HG02678 (cell line): ENCODE results near the gene ITGB6.
"Not testable (repeated sequence)": the region's sequence is repeated elsewhere in the genome, so short reads cannot be mapped to it uniquely, and the experiment has no call there.

Source experiments
- ATAC-seq: cut with Tn5 transposase; IDR thresholded peaks from one replicate; pipeline ENCODE4 v1.9.1; 2021; ENCODE audit warnings: mild to moderate bottlenecking, moderate library complexity; ENCODE audit not compliant: unreplicated experiment

The ITGB6 gene

DNA sequence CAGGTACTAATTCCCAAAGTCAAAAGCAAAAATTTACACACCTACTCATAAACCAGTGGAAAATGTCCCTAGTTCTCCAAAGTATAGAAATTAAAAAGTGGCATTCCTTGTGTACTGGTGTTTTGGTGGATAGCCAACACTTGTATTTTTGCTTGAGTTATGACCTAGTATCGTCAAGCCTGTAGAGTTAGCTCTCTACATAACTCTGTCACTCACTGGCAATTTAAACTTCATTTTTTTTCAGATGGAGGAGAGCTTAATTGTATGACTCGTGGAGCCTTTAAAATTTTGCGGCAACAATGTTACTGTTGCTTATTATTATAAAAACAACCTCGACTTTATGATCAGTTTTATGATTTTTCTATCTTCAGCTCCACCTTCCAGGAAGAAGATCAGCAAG is 58.7 kb downstream of the ITGB6 start:
- no peak for ATAC-seq

DNA sequence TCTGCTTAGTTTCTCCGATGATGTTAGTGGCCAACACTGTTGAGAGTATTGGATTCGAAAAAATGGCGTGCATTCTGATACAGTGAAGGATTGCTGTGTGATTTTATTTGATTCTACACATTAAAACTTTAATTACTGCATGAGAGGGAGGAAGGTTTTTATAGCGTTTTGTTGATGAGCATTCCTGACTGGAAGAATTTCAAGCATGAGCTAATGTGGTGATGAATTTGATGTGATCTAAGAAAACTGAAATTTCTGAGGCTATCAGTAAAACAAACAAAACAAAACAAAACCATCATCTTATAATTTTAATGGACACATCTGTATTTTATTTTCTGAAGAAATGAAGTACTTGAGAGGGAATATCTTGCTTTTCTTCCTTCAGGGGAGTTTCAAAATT is 59.6 kb downstream of the ITGB6 start:
- no peak for ATAC-seq

DNA sequence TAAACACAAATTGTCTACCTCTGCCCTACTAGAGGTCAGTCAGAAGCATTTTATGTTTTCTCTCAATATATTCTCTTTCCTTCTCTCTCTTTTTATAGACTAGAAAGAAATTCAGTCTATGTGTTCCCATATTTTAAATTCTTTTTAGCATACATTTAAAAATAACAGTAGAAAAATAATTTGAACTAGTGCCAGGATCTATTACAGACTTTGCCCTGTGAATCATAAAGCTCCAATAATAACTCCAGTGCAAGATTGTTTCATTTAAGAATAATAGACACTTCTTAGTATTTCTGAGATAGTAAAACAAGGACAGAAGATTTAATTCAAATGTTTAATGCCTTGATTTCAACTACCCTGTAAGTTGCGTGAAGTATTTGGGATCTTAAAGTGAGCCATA is 60.1 kb downstream of the ITGB6 start:
- ATAC-seq: no peak

DNA sequence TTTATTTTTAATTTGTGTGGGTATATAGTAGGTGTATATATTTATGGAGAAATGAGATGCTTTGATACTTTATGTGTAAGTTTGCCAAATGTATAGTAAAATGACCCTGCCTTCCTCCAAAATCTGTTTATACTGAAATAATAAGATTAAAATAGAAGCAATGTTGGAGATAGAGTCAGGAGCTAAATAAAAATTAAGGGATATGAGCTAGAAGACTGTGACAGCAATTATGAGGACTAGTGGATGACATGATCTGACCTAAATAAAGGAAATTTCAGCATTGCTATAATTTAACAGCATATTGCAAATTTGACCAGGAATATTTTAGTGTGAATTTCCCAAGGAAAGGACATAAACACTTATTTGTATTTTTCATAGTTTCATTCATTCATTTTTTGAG is 60.7 kb downstream of the ITGB6 start:
- no peak for ATAC-seq

DNA sequence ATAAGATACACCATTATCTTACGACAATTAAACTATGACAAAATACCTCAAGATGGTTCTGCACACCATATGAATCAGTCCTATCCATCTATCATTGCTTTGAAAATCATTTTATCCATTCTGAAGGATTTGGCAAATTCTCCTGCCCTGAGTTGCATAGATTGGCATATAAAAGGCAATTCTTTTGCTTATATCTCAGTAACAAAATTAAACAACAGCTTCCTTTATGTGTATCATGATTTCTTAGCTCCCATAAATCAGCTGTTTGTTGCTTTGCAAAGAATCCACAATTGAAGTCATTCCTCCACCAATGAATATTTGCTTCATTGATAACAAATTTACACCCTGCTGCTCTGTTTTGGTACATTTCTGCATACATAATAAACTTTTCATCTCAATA is 61.7 kb downstream of the ITGB6 start:
- ATAC-seq: no peak

DNA sequence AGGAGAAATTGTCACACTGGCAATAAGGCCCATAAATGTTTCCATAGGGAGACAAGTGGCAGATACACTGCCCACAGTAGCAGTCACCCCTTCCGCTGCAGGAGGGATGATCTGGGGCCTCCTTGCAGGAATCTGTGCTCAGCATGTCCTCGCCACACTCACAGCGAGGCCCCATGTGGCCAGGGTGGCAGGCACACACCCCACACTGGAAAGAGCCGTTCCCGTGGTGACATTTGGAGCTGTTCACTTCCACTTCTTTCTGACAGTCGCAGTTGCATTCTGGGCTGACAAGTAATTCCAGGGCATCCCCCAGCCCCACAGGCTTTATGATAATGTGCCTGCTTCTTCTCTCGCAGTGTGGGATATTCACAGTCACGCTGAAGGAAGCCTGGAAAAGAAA is 62.6 kb downstream of the ITGB6 start:
- ATAC-seq: no peak

DNA sequence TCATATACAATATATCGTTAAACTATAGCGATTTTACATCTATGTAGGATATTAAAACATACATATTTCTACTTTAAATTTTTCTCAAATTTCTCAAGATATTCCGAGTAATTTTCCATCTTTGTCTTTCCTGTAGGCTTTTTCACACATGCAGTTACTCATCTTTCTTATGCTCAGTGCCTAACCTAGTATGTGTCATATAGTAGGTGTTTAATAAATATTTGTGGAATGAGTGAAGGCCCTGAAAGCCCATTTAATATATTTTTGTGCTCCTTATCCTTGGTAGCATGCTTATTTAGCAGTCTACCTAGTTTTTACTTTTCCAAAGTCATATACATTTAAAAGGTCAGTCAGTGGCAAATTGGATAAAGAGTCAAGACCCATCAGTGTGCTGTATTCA is 67.3 kb downstream of the ITGB6 start:
- no peak for ATAC-seq

DNA sequence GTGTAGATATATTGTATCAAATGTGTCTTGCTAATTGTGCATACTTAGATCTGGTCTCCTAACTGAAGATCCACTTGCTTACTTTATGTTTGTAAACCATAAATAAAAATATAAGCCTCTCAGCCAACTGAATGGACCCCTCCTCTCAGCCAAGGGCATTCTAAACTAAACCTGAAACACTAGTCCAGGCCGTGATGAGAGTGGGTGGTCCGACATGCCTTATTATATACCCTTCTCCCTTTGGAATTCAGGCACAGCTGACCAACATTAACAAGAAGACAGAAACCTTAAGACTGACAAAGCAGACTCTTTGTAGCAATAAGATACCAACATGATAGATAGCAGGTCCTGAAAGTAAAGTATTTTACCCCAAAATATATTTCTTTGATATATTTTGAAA is 73.3 kb downstream of the ITGB6 start:
- no peak for ATAC-seq

DNA sequence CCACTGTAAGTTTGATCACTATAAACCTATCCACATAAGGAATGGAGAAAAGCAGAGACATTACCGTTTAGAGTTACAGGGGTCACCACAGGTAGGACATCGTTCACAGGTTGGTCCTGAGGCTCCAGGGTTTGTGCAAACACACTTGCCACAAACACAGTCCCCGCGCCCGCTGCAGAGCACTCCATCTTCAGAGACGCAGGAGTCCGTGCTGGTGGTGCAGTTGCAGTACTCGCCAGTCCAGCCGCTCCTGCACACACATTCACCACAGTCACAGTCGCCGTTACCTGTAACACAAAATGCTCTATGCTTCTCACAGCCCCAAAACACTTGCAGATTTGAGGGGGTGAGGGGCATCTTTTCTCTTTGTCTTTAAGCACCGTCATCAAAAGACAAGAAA is 73.8 kb downstream of the ITGB6 start:
- no peak for ATAC-seq

DNA sequence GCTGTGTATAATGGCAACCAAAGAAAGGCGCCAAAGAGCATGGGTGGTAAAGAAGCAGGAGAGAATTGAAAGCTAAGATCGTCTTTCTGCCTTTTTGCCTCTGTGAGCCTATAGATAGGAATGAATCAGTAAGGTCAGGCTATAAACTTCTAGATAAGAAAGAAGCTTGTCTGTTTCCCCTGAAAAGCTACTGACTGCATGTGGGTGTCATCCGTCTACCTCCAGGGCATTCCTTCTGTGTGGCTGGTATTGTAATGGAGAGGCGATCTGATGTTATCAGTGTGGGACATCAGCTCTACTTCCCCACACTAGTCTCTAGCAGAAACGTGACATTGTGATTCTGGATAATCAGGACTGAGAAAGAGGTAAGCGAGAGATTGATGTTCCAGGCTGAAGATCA is 74.2 kb downstream of the ITGB6 start:
- ATAC-seq: no peak

DNA sequence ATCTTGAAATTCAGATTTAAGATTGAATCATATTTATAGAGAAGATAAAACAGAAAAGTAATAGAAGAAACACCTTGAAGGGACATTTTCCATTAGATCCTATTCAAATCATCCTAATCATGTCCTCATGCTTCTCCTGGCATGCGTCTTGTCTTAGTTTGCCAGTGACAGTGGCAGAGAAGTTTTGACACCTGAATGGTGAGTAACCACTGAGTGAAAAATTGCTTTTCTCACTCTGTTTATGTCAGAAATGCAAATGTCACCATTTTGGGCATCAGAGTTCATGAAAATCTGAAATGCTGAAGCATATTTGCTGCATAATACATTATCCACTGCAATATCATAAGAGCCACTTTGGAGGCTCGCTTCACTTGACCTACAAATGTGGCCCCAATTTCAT is 74.7 kb downstream of the ITGB6 start:
- no peak for ATAC-seq

DNA sequence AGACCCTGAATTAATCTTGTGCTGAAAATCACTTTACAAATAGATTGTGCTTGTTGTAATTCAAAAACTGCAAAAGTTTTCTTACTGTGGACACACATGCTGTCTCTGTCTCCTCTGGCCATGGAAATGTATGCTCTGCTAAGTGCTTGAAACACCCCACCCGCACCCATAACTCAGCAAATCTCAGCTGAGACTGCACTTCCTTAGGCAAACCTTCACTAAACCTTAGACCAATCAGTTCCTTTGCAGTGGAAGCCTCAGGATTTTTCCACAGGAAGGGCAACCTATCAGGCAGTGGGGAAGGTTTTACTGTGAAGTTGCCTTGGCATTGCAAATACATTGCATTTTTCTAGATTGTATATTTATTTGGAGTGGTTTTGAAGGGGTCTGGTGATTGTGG is 75.5 kb downstream of the ITGB6 start:
- no peak for ATAC-seq

DNA sequence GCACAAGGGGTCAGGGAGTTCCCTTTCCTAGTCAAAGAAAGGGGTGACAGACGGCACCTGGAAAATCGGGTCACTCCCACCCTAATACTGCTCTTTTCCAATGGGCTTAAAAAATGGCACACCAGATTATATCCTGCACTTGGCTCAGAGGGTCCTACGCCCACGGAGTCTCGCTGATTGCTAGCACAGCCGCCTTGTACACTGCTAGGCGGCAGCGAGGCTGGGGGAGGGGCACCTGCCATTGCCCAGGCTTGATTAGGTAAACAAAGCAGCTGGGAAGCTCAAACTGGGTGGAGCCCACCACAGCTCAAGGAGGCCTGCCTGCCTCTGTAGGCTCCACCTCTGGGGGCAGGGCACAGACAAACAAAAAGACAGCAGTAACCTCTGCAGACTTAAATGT is 85.4 kb downstream of the ITGB6 start:
- ATAC-seq: not testable (repeated sequence)

DNA sequence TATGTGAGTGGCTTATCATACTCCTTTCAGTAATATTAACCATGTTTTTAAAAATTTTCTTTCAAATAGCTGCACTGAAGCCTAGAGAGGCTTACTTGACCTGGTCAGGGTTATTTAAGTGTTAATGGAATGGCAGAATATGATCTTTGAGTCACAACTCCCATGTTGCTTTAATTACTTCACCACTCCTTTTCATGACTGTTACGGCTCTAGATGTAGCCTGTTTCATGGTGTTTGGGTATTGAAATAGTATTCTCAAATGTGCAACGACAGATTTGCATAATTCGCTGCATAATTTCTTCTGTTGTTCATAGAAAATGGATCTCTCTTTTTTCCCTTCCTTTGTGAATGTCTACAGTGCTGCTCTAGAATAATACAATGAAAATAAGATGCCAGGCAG is 86.1 kb downstream of the ITGB6 start:
- ATAC-seq: no peak

DNA sequence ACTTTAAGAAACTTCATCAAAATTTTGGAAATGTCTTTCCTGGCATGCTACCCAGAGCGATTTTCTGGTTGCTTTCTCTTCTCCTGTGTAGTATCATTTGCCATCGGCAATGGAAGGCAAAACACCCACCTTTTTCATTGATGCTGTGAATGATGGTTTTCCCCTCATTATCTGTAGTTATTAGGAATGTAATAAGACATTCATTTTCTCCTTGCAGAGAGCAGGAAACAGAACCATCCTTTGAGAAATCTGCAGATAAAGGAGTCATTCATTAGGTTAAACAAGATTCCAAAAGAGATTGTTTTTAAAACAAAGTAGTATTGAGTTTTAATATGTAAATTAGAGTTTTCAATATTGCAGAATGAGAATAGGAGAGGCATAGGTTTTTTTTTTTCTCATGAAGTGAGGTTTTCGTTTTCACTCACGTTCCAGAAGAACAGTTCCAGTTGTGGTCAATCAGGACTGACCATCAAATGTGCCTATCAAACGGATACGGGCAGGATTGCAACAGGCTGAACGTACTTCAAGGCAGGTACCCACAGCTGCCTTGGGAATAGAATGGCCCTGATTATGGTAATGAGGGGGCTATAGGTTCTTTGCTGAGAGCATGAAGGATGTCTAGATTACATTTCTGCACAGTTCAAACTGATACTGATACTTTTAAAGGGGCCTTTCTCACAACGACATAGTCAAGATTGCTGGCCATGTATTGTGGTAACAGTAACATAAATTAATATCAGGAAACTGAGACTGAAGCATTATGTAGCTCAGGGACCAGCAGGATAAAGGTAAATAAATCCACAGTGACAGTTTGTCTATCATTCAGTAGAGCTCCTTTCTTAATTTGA is 87.9 kb downstream of the ITGB6 start:
- ATAC-seq: peak; percentile 71

DNA sequence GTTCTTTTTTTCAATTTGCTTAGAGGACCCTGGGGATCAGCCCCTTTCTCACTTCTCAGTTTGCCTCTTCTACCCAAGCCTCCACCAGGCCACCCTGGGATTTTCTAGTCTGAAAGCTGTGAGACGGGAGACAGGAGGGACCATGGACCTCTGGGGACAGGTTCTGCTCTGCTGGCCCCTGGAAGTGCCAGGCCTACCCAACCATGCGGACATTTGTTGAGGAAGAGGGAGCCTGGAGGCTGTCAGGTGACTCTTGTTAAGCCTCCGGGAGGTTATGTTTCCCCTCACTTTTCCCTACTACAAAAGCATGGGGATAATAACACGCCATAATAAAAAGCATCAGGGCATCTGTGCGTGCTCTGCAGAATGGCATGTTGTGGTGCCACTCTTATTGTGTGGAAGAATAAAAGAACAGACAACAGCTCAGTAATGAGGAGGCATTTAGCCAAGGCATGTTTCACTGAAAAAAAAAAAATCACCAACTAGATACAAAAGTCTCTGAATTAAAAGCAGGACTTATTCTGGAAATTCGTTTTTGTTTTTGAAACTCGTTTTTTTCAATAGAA is 89.3 kb downstream of the ITGB6 start:
- ATAC-seq: no peak

DNA sequence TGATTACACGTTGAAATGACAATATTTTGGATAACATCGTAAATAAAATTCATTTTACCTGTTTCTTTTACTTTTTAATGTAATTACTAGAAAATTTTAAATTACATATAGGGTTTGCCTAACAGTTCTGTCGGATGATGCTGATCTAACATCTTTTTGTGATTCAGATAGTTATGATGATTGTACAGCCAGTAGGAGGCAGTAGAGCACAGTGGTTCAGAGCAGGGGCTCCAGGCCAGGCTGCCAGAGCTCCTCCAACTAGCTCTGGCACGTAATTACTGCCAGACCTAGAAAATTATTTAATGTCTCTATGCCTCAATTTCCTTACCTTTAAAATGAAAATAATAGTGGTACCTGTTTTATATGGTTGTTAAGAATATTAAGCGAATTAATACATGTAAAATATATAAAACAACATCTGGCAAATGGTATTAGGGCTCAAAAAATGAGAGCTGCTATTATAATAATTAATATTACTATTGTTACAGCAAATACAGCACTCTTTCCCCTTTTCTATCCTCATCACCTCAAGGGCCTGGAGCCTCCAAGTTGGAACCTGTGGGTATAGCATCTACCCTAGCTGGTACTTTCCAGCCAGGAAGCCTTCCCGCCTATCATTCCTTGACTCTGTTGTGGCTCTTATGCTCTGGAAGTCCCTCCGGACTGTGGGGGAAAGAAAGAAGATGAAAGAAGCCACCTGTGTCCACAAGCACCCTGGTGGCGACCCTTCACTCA is 90.0 kb downstream of the ITGB6 start:
- peak; percentile 74 for ATAC-seq

DNA sequence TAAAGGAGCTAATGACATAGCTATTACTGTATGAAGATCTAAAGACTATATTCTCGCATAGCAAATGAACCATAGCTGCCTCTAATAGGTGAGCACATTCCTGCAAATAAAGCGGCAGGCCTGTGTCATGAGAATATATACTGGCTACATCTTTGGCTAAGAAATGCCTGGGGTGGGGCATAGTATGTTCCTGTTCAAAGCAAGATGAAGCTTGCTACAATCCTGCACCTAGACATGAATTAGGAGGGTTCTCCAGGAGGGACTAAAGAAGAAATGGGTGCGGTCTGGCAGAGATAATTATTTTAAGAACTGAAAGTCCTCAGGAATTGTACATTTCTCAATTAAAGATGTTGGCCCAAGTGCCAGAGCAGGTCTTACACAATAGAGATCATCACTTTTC is 90.8 kb downstream of the ITGB6 start:
- ATAC-seq: no peak

DNA sequence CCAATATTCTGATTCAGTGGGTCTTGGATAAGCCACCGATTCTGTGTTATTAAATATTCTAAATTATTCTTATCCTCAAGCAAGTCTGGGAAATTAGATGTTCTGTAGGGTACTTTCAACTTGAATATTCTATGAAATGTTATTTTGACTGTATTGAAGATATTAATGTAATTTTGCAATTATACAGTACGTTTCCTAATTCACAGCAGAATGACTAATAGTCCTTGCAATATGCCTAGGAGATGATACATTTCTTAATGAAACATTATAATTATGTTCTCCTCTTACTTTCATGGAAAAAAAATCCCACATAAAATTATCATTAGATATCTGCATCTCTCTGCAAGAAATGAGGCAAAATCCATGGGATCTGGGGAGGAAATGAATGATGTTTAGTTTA is 91.4 kb downstream of the ITGB6 start:
- ATAC-seq: no peak

DNA sequence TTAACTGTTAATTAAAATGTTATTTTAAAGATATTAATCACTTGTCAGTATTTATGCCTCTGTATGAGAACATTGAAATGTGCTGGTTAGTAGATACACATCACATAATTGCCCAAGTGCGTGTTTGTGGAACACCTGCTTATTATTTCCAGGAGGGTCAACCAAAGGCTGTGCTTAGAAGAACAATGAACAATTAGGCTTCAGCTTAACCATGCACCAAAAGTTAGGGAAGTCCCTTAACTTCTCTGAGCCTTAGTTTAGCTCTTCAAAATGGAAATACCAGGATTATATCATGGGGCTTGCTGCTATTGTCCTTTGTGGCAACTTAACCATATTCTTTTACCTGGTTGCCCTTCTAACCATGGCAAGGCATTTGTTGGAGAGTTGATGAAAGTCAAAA is 94.7 kb downstream of the ITGB6 start:
- no peak for ATAC-seq

DNA sequence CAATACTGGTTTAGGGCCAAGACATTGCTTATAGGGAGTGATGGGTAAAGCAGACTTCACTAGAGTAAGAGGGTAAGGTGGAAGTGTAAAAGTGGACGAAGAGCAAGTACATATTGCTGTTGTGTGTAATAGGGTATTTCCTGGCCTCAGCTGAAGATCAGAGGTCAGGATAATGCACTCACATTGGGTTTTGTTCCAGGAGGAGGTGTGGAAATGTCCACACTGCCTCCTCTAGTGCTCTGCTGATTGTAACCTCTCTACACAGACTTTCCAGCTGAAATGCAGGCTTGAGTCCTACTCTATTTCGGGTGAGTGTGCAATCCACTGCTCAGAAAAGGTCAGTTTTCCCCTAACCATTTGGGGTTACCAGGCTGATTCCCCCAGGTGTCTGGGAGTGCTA is 96.0 kb downstream of the ITGB6 start:
- no peak for ATAC-seq

DNA sequence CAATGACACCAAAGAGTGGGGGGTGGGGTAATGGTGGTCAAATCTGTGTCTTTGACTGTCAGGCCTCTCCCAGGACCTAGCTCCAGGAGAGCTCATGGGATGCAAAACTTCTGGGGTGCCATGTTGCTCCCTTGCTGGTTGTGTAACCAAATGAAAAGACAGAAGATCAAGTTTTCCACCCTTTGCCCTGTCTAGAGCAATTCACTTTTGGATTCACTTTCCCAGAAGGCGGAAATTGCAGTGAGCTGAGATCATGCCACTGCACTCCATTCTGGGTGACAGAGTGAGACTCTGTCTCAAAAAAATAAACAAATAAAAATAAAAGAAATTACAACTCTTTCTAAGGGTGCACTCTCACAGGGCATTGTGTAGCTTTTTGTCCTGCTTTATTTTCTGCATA is 102.7 kb downstream of the ITGB6 start:
- no peak for ATAC-seq
